SK-N-SH treated with all-trans-retinoic acid at 6 μM for 48 hours (cell line): ENCODE results near the gene ABHD6.

ENCODE experiments used
- ATAC-seq: fragments of 200-7000 bp; cut with Tn5 transposase; 3 replicates; pipeline ENCODE4 v1.9.1; 2020; ENCODE audit warnings: mild to moderate bottlenecking, moderate library complexity
- ARNTL ChIP-seq: fragments of 450-650 bp; formaldehyde crosslinking; IDR thresholded peaks from 2 replicates; pipeline ENCODE4 v1.5.0; 2020; ENCODE audit warnings: low read depth, mild to moderate bottlenecking, moderate library complexity, borderline replicate concordance
- CSDC2 ChIP-seq: fragments of 250-450 bp; sonication (Bioruptor Pico); IDR thresholded peaks from 2 replicates; pipeline ENCODE4 v1.5.0; 2020; ENCODE audit warnings: mild to moderate bottlenecking, moderate library complexity
- ESRRG ChIP-seq: fragments of 250-450 bp; sonication (Bioruptor Pico); IDR thresholded peaks from 2 replicates; pipeline ENCODE4 v1.6.1; 2021; ENCODE audit warnings: mild to moderate bottlenecking
- GLIS3 ChIP-seq: fragments of 250-450 bp; sonication (Bioruptor Pico); IDR thresholded peaks from 2 replicates; pipeline ENCODE4 v1.5.0; 2020; ENCODE audit warnings: mild to moderate bottlenecking, moderate library complexity
- ISL1 ChIP-seq: fragments of 250-450 bp; sonication (Bioruptor Pico); IDR thresholded peaks from 2 replicates; pipeline ENCODE4 v2.1.2; 2022; ENCODE audit warnings: mild to moderate bottlenecking, moderate library complexity
- PATZ1 ChIP-seq: fragments of 250-450 bp; sonication (Bioruptor Pico); IDR thresholded peaks from 2 replicates; pipeline ENCODE4 v1.8.0; 2020; ENCODE audit warnings: mild to moderate bottlenecking, moderate library complexity, borderline replicate concordance
- POU6F1 ChIP-seq: fragments of 250-450 bp; sonication (Bioruptor Pico); IDR thresholded peaks from 2 replicates; pipeline ENCODE4 v1.8.0; 2021; ENCODE audit warnings: low read depth, mild to moderate bottlenecking, moderate library complexity, borderline replicate concordance
- PPARA ChIP-seq: fragments of 250-450 bp; sonication (Bioruptor Pico); IDR thresholded peaks from 2 replicates; pipeline ENCODE4 v1.5.0; 2020; ENCODE audit warnings: mild to moderate bottlenecking, borderline replicate concordance
- RARB ChIP-seq: fragments of 250-450 bp; sonication (Bioruptor Pico); IDR thresholded peaks from 2 replicates; pipeline ENCODE4 v1.8.0; 2021; ENCODE audit warnings: mild to moderate bottlenecking, moderate library complexity
- SNAI2 ChIP-seq: fragments of 250-450 bp; sonication (Bioruptor Pico); IDR thresholded peaks from 2 replicates; pipeline ENCODE4 v1.5.0; 2020; ENCODE audit warnings: mild to moderate bottlenecking, moderate library complexity
- TCF4 ChIP-seq: fragments of 250-450 bp; sonication (Bioruptor Pico); IDR thresholded peaks from 2 replicates; pipeline ENCODE4 v1.8.0; 2021; ENCODE audit warnings: mild to moderate bottlenecking, moderate library complexity, borderline replicate concordance
- TOX ChIP-seq: fragments of 250-450 bp; sonication (Bioruptor Pico); IDR thresholded peaks from 2 replicates; pipeline ENCODE4 v1.8.0; 2021; ENCODE audit warnings: mild to moderate bottlenecking, moderate library complexity, borderline replicate concordance
- TSHZ2 ChIP-seq: fragments of 250-450 bp; sonication (Bioruptor Pico); IDR thresholded peaks from 2 replicates; pipeline ENCODE4 v1.5.0; 2020; ENCODE audit warnings: mild to moderate bottlenecking, moderate library complexity
- ZC3H10 ChIP-seq: fragments of 250-450 bp; sonication (Bioruptor Pico); IDR thresholded peaks from 2 replicates; pipeline ENCODE4 v1.5.1; 2021; ENCODE audit warnings: mild to moderate bottlenecking, moderate library complexity
- ZFP3 ChIP-seq: fragments of 250-450 bp; sonication (Bioruptor Pico); IDR thresholded peaks from 2 replicates; pipeline ENCODE4 v1.5.0; 2020; ENCODE audit warnings: mild to moderate bottlenecking, moderate library complexity
- ZFP30 ChIP-seq: fragments of 450-650 bp; formaldehyde crosslinking; IDR thresholded peaks from 2 replicates; pipeline ENCODE4 v1.5.0; 2022; ENCODE audit warnings: mild to moderate bottlenecking, moderate library complexity
- ZNF8 ChIP-seq: fragments of 450-650 bp; formaldehyde crosslinking; IDR thresholded peaks from 2 replicates; pipeline ENCODE4 v1.5.0; 2020; ENCODE audit warnings: mild to moderate bottlenecking, moderate library complexity

Gene ABHD6

GRCh38 chr3:58243976-58244585 is 6.5 kb downstream of the ABHD6 start:
- no peak for ATAC-seq
- no peak for TF ChIP-seq ARNTL (CRISPR knock-in tag)
- no peak for TF ChIP-seq TOX (CRISPR knock-in tag)
- TF ChIP-seq ZC3H10 (CRISPR knock-in tag), result no peak
- no peak for TF ChIP-seq SNAI2 (CRISPR knock-in tag)
- TF ChIP-seq ESRRG (CRISPR knock-in tag), result no peak
- TF ChIP-seq ISL1, result no peak
- no peak for TF ChIP-seq GLIS3 (CRISPR knock-in tag)

DNA sequence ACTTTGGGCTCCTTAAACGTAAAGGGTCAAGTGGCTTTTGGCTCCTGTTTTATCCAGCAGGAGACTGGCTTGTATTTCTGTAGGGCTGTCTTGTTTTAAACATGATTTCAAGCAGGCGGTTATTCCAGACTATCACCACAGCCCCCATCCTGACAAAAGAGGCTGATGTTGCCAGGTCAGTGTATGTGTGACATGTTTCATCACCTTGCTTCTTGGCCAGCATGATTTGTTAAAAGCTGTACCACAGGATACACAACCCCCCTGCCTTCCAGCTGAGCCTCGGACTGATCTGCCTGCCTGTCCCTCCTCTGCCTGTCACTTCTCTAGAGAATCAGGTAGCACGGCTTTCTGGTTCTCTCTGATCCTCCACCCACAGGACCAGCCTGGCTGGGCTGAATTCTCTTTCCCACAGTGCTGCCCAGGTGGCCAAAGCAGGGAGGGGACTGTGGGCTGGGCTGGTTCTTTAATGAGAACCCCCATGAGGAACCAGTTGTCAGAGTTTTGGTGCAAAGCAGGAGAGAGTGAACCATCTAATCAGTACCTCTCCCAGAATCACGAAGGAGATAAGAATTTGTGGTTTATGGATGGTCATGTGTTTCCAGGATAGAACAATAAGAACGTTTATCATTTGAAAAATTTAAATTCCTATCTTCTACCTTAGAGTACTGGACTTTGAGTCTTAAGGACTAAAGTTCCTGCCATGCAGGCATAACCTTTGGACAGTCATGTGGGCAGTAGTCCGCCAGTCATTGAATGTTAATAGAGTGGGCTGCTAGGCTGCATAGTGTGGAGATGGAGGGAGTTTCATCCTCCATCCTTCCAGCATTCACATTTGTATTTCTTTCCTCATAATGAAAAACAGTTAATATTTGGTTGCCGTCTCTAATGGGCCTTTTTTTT is 8.8 kb downstream of the ABHD6 start:
- no peak for ATAC-seq
- TF ChIP-seq SNAI2 (CRISPR knock-in tag), result no peak
- no peak for TF ChIP-seq ARNTL (CRISPR knock-in tag)
- TF ChIP-seq ZC3H10 (CRISPR knock-in tag), result no peak
- no peak for TF ChIP-seq TSHZ2 (CRISPR knock-in tag)
- TF ChIP-seq PPARA (CRISPR knock-in tag), result no peak
- no peak for TF ChIP-seq CSDC2 (CRISPR knock-in tag)
- TF ChIP-seq TCF4, result no peak
- no peak for TF ChIP-seq ESRRG (CRISPR knock-in tag)
- no peak for TF ChIP-seq ZFP3 (CRISPR knock-in tag)
- no peak for TF ChIP-seq POU6F1
- no peak for TF ChIP-seq ISL1
- TF ChIP-seq, all 23 proteins: peak for 0

GRCh38 chr3:58249358-58250092 is 11.9 kb downstream of the ABHD6 start:
- ATAC-seq, result no peak
- TF ChIP-seq RARB, result no peak

GRCh38 chr3:58250093-58250707 is 12.6 kb downstream of the ABHD6 start:
- TF ChIP-seq SNAI2 (CRISPR knock-in tag), result no peak
- TF ChIP-seq ZFP3 (CRISPR knock-in tag), result no peak
- TF ChIP-seq PATZ1, result no peak
- no peak for TF ChIP-seq CSDC2 (CRISPR knock-in tag)
- TF ChIP-seq TSHZ2 (CRISPR knock-in tag), result no peak
- TF ChIP-seq POU6F1, result no peak
- no peak for TF ChIP-seq ZNF8 (CRISPR knock-in tag)
- TF ChIP-seq ZFP30 (CRISPR knock-in tag), result no peak
- ATAC-seq, result no peak
